Right renal pelvis (tissue), 4 donors: ENCODE measurements around the gene OCIAD2. TPM values are rescaled to one million over a fixed set of nuclear protein-coding genes. Genes with fewer than 3 reads are reported as not detected.
"Not testable (repeated sequence)": the region's sequence is repeated elsewhere in the genome, so short reads cannot be mapped to it uniquely, and the experiment has no call there.

Experiments used
- DNase-seq, 4 donors: peaks; one replicate each; pipeline ENCODE4 v3.0.0-alpha.2; 2013; ENCODE audit warnings: low read depth in 4 of 4, low spot score in 3 of 4, missing footprints in 1 of 4
- polyA plus RNA-seq, 4 donors: library from polyadenylated mRNA; unstranded; fragments of 120-200 nt; gene quantifications; one replicate each; pipeline ENCODE4 v1.2.1, GENCODE V29; 2013; ENCODE audit not compliant: insufficient read length in 4 of 4

The OCIAD2 gene
- polyA plus RNA-seq, 4 donors = 195 to 226 (median 215) TPM

GRCh38 chr4:48858130-48858529 is 48.4 kb downstream of the OCIAD2 start:
- DNase-seq = no peak

GRCh38 chr4:48854982-48855381 is 51.6 kb downstream of the OCIAD2 start:
- no peak for DNase-seq

- DNase-seq = no peak
Measured at GRCh38 chr4:48854395-48854683, 52.2 kb downstream of the OCIAD2 start.

- DNase-seq = no peak
Measured at GRCh38 chr4:48853604-48854394, 52.8 kb downstream of the OCIAD2 start.

GRCh38 chr4:48851651-48852050 is 54.9 kb downstream of the OCIAD2 start:
- no peak for DNase-seq

GRCh38 chr4:48848799-48849198 is 57.8 kb downstream of the OCIAD2 start:
- not testable (repeated sequence) for DNase-seq

GRCh38 chr4:48844843-48845242 is 61.7 kb downstream of the OCIAD2 start:
- no peak for DNase-seq

GRCh38 chr4:48841045-48841827 is 65.3 kb downstream of the OCIAD2 start:
- DNase-seq = no peak

- DNase-seq = no peak
Measured at GRCh38 chr4:48836658-48837057, 69.9 kb downstream of the OCIAD2 start.

Other genes with a start within 250 kb of the OCIAD2 start
- gene FRYL, start 126.5 kb downstream of the OCIAD2 start, polyA plus RNA-seq = 10 to 100 TPM; 39.7 to 51.2 (median 47.1) TPM
- 100 to 1,000 TPM; 240 to 318 (median 287) TPM for gene OCIAD1, start 75.7 kb downstream of the OCIAD2 start, polyA plus RNA-seq
- 1 to 10 TPM; 5.7 to 8.3 (median 7.0) TPM for gene CWH43, start 79.5 kb upstream of the OCIAD2 start, polyA plus RNA-seq